Thoracic aorta (tissue), 2 donors: Measurements from ENCODE around the gene RAPH1. TPM values are rescaled to one million over a fixed set of nuclear protein-coding genes. Genes with fewer than 3 reads are reported as not detected.

Source experiments
- ATAC-seq: fragments of 150-250 bp; one replicate; pipeline ENCODE4 v1.8.0; 2017; ENCODE audit warnings: low read depth; ENCODE audit not compliant: insufficient number of reproducible peaks, low FRiP score
- DNase-seq: peaks from one replicate; pipeline ENCODE4 v3.0.0-alpha.2; 2020; ENCODE audit warnings: low spot score
- H3K27ac ChIP-seq, 2 donors: fragments of 200-600 bp; sonication (generic); 1 replicate in 1 of 2; 2 replicates in 1 of 2; pipeline ENCODE4 v1.5.1; 2016; ENCODE audit warnings: mild to moderate bottlenecking in 2 of 2, moderate library complexity in 2 of 2
- H3K27me3 ChIP-seq: fragments of 200-600 bp; sonication (generic); replicated peaks from 2 replicates; pipeline ENCODE4 v1.6.0; 2016; ENCODE audit warnings: mild to moderate bottlenecking; ENCODE audit not compliant: insufficient read depth
- H3K36me3 ChIP-seq: fragments of 200-600 bp; sonication (generic); one replicate; pipeline ENCODE4 v1.5.1; 2016
- H3K4me1 ChIP-seq, 2 donors: fragments of 200-600 bp; sonication (generic); 1 replicate in 1 of 2; 2 replicates in 1 of 2; pipeline versions ENCODE4 v1.5.1 to v1.6.0; 2016; ENCODE audit warnings: low read depth in 2 of 2, mild to moderate bottlenecking in 1 of 2; ENCODE audit not compliant: control insufficient read depth in 1 of 2
- H3K4me3 ChIP-seq: fragments of 200-600 bp; sonication (generic); 2 replicates; pipeline ENCODE4 v1.5.1; 2016; ENCODE audit warnings: mild to moderate bottlenecking
- H3K9me3 ChIP-seq: fragments of 200-600 bp; sonication (generic); 2 replicates; pipeline ENCODE4 v1.5.1; 2016
- total RNA-seq, 2 donors: library from RNA; depleted of rRNA; stranded (reverse); fragments of >200 nt; gene quantifications; one replicate each; pipeline versions ENCODE4 v1.1.0 to v1.2.3, GENCODE V29; 2016
- TF ChIP-seq, protein P1 (sequence below): fragments of 200-600 bp; sonication (generic); IDR thresholded peaks from one replicate; pipeline ENCODE4 v1.5.1; 2019; ENCODE audit warnings: antibody characterized with exemption

The RAPH1 gene
- total RNA-seq, 2 donors from 2014 or later: 44.8 to 86.8 TPM

DNA sequence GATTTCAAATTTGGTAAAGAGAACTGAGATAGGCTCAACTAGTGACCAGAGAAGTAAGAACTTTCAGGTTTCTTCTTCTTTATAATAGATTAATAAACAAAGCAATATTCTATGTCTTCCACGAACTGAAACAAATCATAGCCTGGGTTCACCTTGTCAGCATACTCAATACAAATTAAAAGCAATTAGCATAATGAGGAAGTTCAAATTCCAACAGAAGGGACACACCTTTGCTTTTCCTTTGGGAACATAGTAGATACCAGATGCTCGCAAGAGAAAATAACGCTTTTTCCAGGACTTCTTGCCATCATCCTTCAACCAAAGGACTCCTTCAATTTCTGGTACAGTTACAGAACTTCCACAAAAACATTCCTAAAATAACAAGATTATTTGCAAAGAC lies 79.9 kb downstream of the RAPH1 start:
- Histone ChIP-seq H3K27ac (no peak overlapping the region), H3K4me1 (peaks cover 0 to 6% of the 10 kb centered on the region in 2 donors), H3K36me3 (peaks cover 20% of the 10 kb centered on the region), H3K4me3 (no peak overlapping the region), H3K27me3 (no peaks in the 10 kb centered on the region), H3K9me3 (no peaks in the 10 kb centered on the region)
- ATAC-seq: no peak
- TF ChIP-seq, protein P1, sequence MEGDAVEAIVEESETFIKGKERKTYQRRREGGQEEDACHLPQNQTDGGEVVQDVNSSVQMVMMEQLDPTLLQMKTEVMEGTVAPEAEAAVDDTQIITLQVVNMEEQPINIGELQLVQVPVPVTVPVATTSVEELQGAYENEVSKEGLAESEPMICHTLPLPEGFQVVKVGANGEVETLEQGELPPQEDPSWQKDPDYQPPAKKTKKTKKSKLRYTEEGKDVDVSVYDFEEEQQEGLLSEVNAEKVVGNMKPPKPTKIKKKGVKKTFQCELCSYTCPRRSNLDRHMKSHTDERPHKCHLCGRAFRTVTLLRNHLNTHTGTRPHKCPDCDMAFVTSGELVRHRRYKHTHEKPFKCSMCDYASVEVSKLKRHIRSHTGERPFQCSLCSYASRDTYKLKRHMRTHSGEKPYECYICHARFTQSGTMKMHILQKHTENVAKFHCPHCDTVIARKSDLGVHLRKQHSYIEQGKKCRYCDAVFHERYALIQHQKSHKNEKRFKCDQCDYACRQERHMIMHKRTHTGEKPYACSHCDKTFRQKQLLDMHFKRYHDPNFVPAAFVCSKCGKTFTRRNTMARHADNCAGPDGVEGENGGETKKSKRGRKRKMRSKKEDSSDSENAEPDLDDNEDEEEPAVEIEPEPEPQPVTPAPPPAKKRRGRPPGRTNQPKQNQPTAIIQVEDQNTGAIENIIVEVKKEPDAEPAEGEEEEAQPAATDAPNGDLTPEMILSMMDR: no peak
- no peak for DNase-seq

- no peaks in the 10 kb centered on the region for H3K9me3 ChIP-seq
- H3K27ac ChIP-seq: no peak overlapping the region
- TF ChIP-seq, protein P1: peak; percentile 72
- H3K36me3 ChIP-seq: peaks cover 17% of the 10 kb centered on the region
- H3K27me3 ChIP-seq: no peaks in the 10 kb centered on the region
- no peak overlapping the region for H3K4me3 ChIP-seq
- ATAC-seq: no peak
- H3K4me1 ChIP-seq: peaks cover 0 to 6% of the 10 kb centered on the region in 2 donors
- DNase-seq: no peak
Observed at GRCh38 chr2:203453858-203454451, 81.1 kb downstream of the RAPH1 start.

DNA sequence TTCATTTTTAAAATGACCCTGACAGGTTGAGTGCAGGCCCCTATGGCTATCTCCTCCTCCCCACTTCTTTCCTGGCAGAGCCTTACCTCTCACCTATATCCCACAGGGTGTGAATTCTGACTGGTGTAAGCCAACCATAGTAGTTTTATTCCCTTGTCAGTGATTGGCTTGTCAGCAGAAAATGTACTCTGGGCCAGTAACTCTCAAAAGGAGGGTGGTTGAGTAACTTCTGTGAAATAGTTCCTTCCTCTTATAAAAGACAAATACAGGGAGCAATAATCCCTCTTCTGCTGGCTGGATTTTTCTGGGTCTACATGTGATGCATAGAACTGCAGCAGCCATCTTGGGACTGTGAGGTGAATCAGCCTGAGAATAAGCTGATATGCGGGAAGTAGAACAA lies 83.4 kb downstream of the RAPH1 start:
- no peak overlapping the region for H3K4me3 ChIP-seq
- no peak for DNase-seq
- peaks cover 13% of the 10 kb centered on the region for H3K36me3 ChIP-seq
- H3K27ac ChIP-seq: no peak overlapping the region
- H3K27me3 ChIP-seq: no peaks in the 10 kb centered on the region
- no peaks in the 10 kb centered on the region for H3K9me3 ChIP-seq
- TF ChIP-seq, protein P1: no peak
- peaks cover 0 to 6% of the 10 kb centered on the region in 2 donors for H3K4me1 ChIP-seq
- ATAC-seq: no peak

GRCh38 chr2:203451011-203451410 lies 84.1 kb downstream of the RAPH1 start:
- ATAC-seq (no peak), DNase-seq (no peak)
- H3K4me1 ChIP-seq: peaks cover 0 to 6% of the 10 kb centered on the region in 2 donors
- peaks cover 14% of the 10 kb centered on the region for H3K36me3 ChIP-seq
- TF ChIP-seq, protein P1: no peak
- H3K4me3 ChIP-seq: no peak overlapping the region
- no peak overlapping the region for H3K27ac ChIP-seq
- H3K9me3 ChIP-seq: no peaks in the 10 kb centered on the region
- H3K27me3 ChIP-seq: no peaks in the 10 kb centered on the region

- Histone ChIP-seq H3K4me1 (peaks cover 0 to 6% of the 10 kb centered on the region in 2 donors), H3K4me3 (no peak overlapping the region), H3K27me3 (no peaks in the 10 kb centered on the region), H3K27ac (no peak overlapping the region), H3K9me3 (no peaks in the 10 kb centered on the region), H3K36me3 (peaks cover 14% of the 10 kb centered on the region)
- ATAC-seq: no peak
- no peak for DNase-seq
- TF ChIP-seq, protein P1: no peak
Observed at GRCh38 chr2:203450561-203450960, 84.5 kb downstream of the RAPH1 start.
